Liver (tissue), 9 donors: Measurements from ENCODE around the gene DCAF8L2. TPM values are rescaled to one million over a fixed set of nuclear protein-coding genes. Genes with fewer than 3 reads are reported as not detected.

Experiments
- DNase-seq: peaks from one replicate; pipeline ENCODE4 v3.0.0-alpha.2; 2017; ENCODE audit warnings: low spot score
- H3K27ac ChIP-seq, 2 donors: one replicate each; pipeline ENCODE4 v1.7.0; 2013; ENCODE audit warnings: inconsistent platforms in 2 of 2, low read length in 2 of 2, control low read depth in 1 of 2, low read depth in 1 of 2, mild to moderate bottlenecking in 1 of 2
- H3K27me3 ChIP-seq, 4 donors: one replicate each; pipeline versions ENCODE4 v1.6.1 to v1.7.0; 2013; ENCODE audit warnings: low read length in 3 of 4, inconsistent platforms in 1 of 4, mild to moderate bottlenecking in 1 of 4, moderate library complexity in 1 of 4; ENCODE audit not compliant: control insufficient read depth in 4 of 4, insufficient read depth in 4 of 4
- H3K36me3 ChIP-seq, 4 donors: one replicate each; pipeline versions ENCODE4 v1.6.1 to v1.7.0; 2013; ENCODE audit warnings: low read length in 3 of 4, mild to moderate bottlenecking in 3 of 4, low read depth in 1 of 4, moderate library complexity in 1 of 4; ENCODE audit not compliant: control insufficient read depth in 4 of 4, insufficient read depth in 3 of 4
- H3K4me1 ChIP-seq, 4 donors: one replicate each; pipeline versions ENCODE4 v1.6.1 to v1.7.0; 2013; ENCODE audit warnings: low read length in 3 of 4, mild to moderate bottlenecking in 3 of 4, moderate library complexity in 1 of 4; ENCODE audit not compliant: control insufficient read depth in 4 of 4, insufficient read depth in 4 of 4
- H3K4me3 ChIP-seq, 3 donors: one replicate each; pipeline versions ENCODE4 v1.6.1 to v1.7.0; 2013; ENCODE audit warnings: low read length in 3 of 3, control low read depth in 1 of 3, low read depth in 1 of 3, mild to moderate bottlenecking in 1 of 3
- H3K9ac ChIP-seq, 2 donors: one replicate each; pipeline ENCODE4 v1.7.0; 2013; ENCODE audit warnings: low read length in 2 of 2, mild to moderate bottlenecking in 2 of 2, moderate library complexity in 2 of 2, control low read depth in 1 of 2, low read depth in 1 of 2
- H3K9me3 ChIP-seq, 4 donors: one replicate each; pipeline versions ENCODE4 v1.6.1 to v1.7.0; 2013; ENCODE audit warnings: low read length in 3 of 4; ENCODE audit not compliant: control insufficient read depth in 4 of 4
- EGR1 ChIP-seq, 2 donors: IDR thresholded peaks; 2 replicates each; pipeline ENCODE4 v1.6.1; 2016 to 2018; ENCODE audit warnings: antibody characterized with exemption in 2 of 2, low read depth in 2 of 2
- FOXA1 ChIP-seq: IDR thresholded peaks from 2 replicates; pipeline ENCODE4 v1.6.1; 2016; ENCODE audit warnings: antibody characterized with exemption
- FOXA2 ChIP-seq: IDR thresholded peaks from 2 replicates; pipeline ENCODE4 v1.6.1; 2016; ENCODE audit warnings: antibody characterized with exemption
- GABPA ChIP-seq, 2 donors: IDR thresholded peaks in 1 of 2; conservative IDR thresholded peaks in 1 of 2; 2 replicates each; pipeline ENCODE4 v1.6.1; 2016; ENCODE audit warnings: antibody characterized with exemption in 2 of 2, mild to moderate bottlenecking in 1 of 2, moderate library complexity in 1 of 2
- HNF4A ChIP-seq, 2 donors: conservative IDR thresholded peaks; 2 replicates each; pipeline ENCODE4 v1.6.1; 2016; ENCODE audit warnings: antibody characterized with exemption in 2 of 2, mild to moderate bottlenecking in 2 of 2
- HNF4G ChIP-seq: IDR thresholded peaks from 2 replicates; pipeline ENCODE4 v1.6.1; 2016; ENCODE audit warnings: antibody characterized with exemption
- JUND ChIP-seq, 2 donors: IDR thresholded peaks; 2 replicates each; pipeline ENCODE4 v1.6.1; 2016; ENCODE audit warnings: antibody characterized with exemption in 2 of 2
- NR2F2 ChIP-seq: IDR thresholded peaks from 2 replicates; pipeline ENCODE4 v1.6.1; 2016; ENCODE audit warnings: antibody characterized with exemption
- RAD21 ChIP-seq, 2 donors: IDR thresholded peaks; 2 replicates each; pipeline ENCODE4 v1.6.1; 2016; ENCODE audit warnings: antibody characterized with exemption in 2 of 2, mild to moderate bottlenecking in 2 of 2
- RXRA ChIP-seq, 2 donors: IDR thresholded peaks; 2 replicates each; pipeline ENCODE4 v1.6.1; 2017 to 2018; ENCODE audit warnings: antibody characterized with exemption in 2 of 2, mild to moderate bottlenecking in 1 of 2
- SP1 ChIP-seq: IDR thresholded peaks from 2 replicates; pipeline ENCODE4 v1.6.1; 2018; ENCODE audit warnings: antibody characterized with exemption, mild to moderate bottlenecking
- TAF1 ChIP-seq: conservative IDR thresholded peaks from 2 replicates; pipeline ENCODE4 v1.6.1; 2016; ENCODE audit warnings: antibody characterized with exemption, mild to moderate bottlenecking
- YY1 ChIP-seq: IDR thresholded peaks from 2 replicates; pipeline ENCODE4 v1.6.1; 2016; ENCODE audit warnings: antibody characterized with exemption, mild to moderate bottlenecking
- WGBS: extraction: QIAGEN DNeasy Blood & Tissue Kit; methylation state at CpG from one replicate; pipeline ENCODE4 v1.1.7; 2013; 5-methylcytosine and 5-hydroxymethylcytosine counted together
- polyA plus RNA-seq, 2 donors: library from polyadenylated mRNA; stranded (reverse) in 1 of 2; unstranded in 1 of 2; fragments of 200-250 nt in 1 of 2; fragments of >200 nt in 1 of 2; fragmentation: Nextera tagmentation in 1 of 2; extraction: Ambion mirVana in 1 of 2; gene quantifications; one replicate each; pipeline versions ENCODE4 v1.2.1 to v1.2.3, GENCODE V29; 2013 to 2015
- total RNA-seq, 2 donors: library from RNA; depleted of rRNA; stranded (reverse); fragments of >200 nt; gene quantifications; one replicate each; pipeline ENCODE4 v1.2.3, GENCODE V29; 2014
- TF ChIP-seq, protein P1 (sequence below): IDR thresholded peaks from 2 replicates; pipeline ENCODE4 v1.6.1; 2016; ENCODE audit warnings: antibody characterized with exemption, mild to moderate bottlenecking
- TF ChIP-seq, protein P2 (sequence below): IDR thresholded peaks from 2 replicates; pipeline ENCODE4 v1.6.1; 2016; ENCODE audit warnings: antibody characterized with exemption
- TF ChIP-seq, protein P3 (sequence below): IDR thresholded peaks from 2 replicates; pipeline ENCODE4 v1.6.1; 2016; ENCODE audit warnings: antibody characterized with exemption
- TF ChIP-seq, protein P4 (sequence below): IDR thresholded peaks from 2 replicates; pipeline ENCODE4 v1.6.1; 2016; ENCODE audit warnings: antibody characterized with exemption
- TF ChIP-seq, protein P5 (sequence below): fragments of 150-350 bp; IDR thresholded peaks from 2 replicates; pipeline ENCODE4 v1.5.1; 2017; ENCODE audit warnings: improper control_type of control experiment, low read depth, low read length; ENCODE audit not compliant: missing input control
- donor health status: healthy.
- donor health status: healthy.
- donor health status: healthy.
- donor health status: healthy.
- donor health status: healthy.

The DCAF8L2 gene
- total and polyA plus RNA-seq, 4 donors: not detected

DNA sequence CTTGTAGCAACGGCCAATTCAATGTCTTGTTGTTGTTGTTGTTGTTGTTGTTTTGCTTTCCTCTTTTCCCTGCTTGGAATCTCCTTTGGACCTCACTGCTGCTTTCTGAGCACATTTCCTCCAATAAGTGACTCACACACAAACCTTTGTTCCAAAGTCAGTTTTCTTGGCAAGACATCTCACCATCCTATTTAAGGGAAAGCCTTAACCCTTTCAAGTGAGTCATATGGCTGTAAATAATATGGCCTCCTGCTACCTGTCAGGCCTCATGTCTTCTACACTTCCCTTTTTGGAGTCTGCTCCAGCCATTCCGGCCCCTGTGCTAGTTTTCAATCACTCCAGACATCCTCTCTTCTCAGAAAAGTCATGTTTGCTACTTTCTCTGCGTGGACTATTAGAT lies 138.1 kb downstream of the DCAF8L2 start:
- no peak overlapping the region for H3K9ac ChIP-seq
- H3K27me3 ChIP-seq: peaks cover 0 to 2% (median 0%) of the 10 kb centered on the region in 4 donors
- no peak for DNase-seq
- no peaks in the 10 kb centered on the region for H3K4me1 ChIP-seq
- WGBS: 56% methylated on average over 3 of the region's 3 CpGs
- H3K36me3 ChIP-seq: no peaks in the 10 kb centered on the region
- H3K4me3 ChIP-seq: no peak overlapping the region
- H3K9me3 ChIP-seq: no peaks in the 10 kb centered on the region
- TF ChIP-seq RAD21 (IDR thresholded peaks at IDR 0.05): no peak
- TF ChIP-seq, protein P1, sequence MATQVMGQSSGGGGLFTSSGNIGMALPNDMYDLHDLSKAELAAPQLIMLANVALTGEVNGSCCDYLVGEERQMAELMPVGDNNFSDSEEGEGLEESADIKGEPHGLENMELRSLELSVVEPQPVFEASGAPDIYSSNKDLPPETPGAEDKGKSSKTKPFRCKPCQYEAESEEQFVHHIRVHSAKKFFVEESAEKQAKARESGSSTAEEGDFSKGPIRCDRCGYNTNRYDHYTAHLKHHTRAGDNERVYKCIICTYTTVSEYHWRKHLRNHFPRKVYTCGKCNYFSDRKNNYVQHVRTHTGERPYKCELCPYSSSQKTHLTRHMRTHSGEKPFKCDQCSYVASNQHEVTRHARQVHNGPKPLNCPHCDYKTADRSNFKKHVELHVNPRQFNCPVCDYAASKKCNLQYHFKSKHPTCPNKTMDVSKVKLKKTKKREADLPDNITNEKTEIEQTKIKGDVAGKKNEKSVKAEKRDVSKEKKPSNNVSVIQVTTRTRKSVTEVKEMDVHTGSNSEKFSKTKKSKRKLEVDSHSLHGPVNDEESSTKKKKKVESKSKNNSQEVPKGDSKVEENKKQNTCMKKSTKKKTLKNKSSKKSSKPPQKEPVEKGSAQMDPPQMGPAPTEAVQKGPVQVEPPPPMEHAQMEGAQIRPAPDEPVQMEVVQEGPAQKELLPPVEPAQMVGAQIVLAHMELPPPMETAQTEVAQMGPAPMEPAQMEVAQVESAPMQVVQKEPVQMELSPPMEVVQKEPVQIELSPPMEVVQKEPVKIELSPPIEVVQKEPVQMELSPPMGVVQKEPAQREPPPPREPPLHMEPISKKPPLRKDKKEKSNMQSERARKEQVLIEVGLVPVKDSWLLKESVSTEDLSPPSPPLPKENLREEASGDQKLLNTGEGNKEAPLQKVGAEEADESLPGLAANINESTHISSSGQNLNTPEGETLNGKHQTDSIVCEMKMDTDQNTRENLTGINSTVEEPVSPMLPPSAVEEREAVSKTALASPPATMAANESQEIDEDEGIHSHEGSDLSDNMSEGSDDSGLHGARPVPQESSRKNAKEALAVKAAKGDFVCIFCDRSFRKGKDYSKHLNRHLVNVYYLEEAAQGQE: no peak
- TF ChIP-seq, protein P2, sequence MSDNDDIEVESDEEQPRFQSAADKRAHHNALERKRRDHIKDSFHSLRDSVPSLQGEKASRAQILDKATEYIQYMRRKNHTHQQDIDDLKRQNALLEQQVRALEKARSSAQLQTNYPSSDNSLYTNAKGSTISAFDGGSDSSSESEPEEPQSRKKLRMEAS: no peak
- no peak for TF ChIP-seq FOXA2
- TF ChIP-seq EGR1 (IDR thresholded peaks at IDR 0.05; ENCODE audit: low read depth in 2 of 2): no peak
- TF ChIP-seq, protein P3, sequence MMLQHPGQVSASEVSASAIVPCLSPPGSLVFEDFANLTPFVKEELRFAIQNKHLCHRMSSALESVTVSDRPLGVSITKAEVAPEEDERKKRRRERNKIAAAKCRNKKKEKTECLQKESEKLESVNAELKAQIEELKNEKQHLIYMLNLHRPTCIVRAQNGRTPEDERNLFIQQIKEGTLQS: no peak
- TF ChIP-seq, protein P4, sequence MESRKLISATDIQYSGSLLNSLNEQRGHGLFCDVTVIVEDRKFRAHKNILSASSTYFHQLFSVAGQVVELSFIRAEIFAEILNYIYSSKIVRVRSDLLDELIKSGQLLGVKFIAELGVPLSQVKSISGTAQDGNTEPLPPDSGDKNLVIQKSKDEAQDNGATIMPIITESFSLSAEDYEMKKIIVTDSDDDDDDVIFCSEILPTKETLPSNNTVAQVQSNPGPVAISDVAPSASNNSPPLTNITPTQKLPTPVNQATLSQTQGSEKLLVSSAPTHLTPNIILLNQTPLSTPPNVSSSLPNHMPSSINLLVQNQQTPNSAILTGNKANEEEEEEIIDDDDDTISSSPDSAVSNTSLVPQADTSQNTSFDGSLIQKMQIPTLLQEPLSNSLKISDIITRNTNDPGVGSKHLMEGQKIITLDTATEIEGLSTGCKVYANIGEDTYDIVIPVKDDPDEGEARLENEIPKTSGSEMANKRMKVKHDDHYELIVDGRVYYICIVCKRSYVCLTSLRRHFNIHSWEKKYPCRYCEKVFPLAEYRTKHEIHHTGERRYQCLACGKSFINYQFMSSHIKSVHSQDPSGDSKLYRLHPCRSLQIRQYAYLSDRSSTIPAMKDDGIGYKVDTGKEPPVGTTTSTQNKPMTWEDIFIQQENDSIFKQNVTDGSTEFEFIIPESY: no peak
- no peak for TF ChIP-seq RXRA (IDR thresholded peaks at IDR 0.05)
- TF ChIP-seq YY1: no peak
- no peak for TF ChIP-seq HNF4G
- no peak for TF ChIP-seq JUND (IDR thresholded peaks at IDR 0.05)
- no peak for TF ChIP-seq SP1
- no peak overlapping the region for H3K27ac ChIP-seq

DNA sequence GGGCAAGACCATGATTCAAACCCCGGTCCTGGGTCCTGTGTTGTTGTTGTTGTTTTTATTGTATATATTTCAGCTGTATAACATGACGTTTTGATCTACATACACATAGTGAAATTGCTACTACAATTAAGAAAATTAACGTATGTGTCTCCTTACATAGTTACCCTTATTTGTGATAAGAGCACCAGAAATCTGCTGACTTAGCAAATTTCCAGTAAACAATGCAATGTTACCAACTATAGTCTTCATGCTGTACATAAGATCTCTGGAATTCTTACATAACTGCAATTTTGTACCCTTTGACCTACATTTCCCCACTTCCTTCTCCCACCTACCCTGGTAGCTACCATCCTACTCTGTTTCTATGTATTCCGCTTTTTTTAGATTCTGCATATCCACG lies 141.8 kb downstream of the DCAF8L2 start:
- Histone ChIP-seq H3K4me3 (no peak overlapping the region), H3K27ac (no peak overlapping the region), H3K9ac (no peak overlapping the region), H3K36me3 (no peaks in the 10 kb centered on the region), H3K4me1 (no peaks in the 10 kb centered on the region), H3K27me3 (no peaks in the 10 kb centered on the region), H3K9me3 (no peaks in the 10 kb centered on the region)
- 81% methylated on average over 5 of the region's 5 CpGs for WGBS
- DNase-seq: no peak
- no peak for TF ChIP-seq TAF1
- no peak for TF ChIP-seq HNF4A (conservative IDR thresholded peaks at IDR 0.05)
- TF ChIP-seq SP1: no peak
- TF ChIP-seq GABPA (IDR thresholded peaks at IDR 0.05 in 1 of 2, conservative IDR thresholded peaks at IDR 0.05 in 1 of 2): no peak
- no peak for TF ChIP-seq FOXA2
- TF ChIP-seq FOXA1: no peak
- no peak for TF ChIP-seq RXRA (IDR thresholded peaks at IDR 0.05)
- no peak for TF ChIP-seq YY1
- TF ChIP-seq, protein P1: no peak
- TF ChIP-seq NR2F2: no peak
- TF ChIP-seq JUND (IDR thresholded peaks at IDR 0.05): no peak
- TF ChIP-seq, protein P4: no peak
- TF ChIP-seq, protein P2: no peak
- TF ChIP-seq, protein P5, sequence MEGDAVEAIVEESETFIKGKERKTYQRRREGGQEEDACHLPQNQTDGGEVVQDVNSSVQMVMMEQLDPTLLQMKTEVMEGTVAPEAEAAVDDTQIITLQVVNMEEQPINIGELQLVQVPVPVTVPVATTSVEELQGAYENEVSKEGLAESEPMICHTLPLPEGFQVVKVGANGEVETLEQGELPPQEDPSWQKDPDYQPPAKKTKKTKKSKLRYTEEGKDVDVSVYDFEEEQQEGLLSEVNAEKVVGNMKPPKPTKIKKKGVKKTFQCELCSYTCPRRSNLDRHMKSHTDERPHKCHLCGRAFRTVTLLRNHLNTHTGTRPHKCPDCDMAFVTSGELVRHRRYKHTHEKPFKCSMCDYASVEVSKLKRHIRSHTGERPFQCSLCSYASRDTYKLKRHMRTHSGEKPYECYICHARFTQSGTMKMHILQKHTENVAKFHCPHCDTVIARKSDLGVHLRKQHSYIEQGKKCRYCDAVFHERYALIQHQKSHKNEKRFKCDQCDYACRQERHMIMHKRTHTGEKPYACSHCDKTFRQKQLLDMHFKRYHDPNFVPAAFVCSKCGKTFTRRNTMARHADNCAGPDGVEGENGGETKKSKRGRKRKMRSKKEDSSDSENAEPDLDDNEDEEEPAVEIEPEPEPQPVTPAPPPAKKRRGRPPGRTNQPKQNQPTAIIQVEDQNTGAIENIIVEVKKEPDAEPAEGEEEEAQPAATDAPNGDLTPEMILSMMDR: no peak
